HEK293T (cell line): ENCODE data around the gene AQP9.
"Not testable (repeated sequence)": the region's sequence is repeated elsewhere in the genome, so short reads cannot be mapped to it uniquely, and the experiment has no call there.

Experiments
- CTCF ChIA-PET: fragments of 350-600 bp; formaldehyde crosslinking; extraction: SDS; loops from one replicate; lab custom pipeline; 2021; ENCODE audit warnings: antibody characterized with exemption, inconsistent platforms; lab: Yijun Ruan, JAX
- POLR2A ChIA-PET: fragments of 350-600 bp; formaldehyde crosslinking; extraction: SDS; loops from one replicate; lab custom pipeline; 2020; ENCODE audit warnings: antibody characterized with exemption, inconsistent platforms; lab: Yijun Ruan, JAX
- DNase-seq: peaks from one replicate; pipeline ENCODE4 v3.0.0; 2012; ENCODE audit warnings: mixed read lengths; ENCODE audit errors: extremely low spot score
- ARNT ChIP-seq: fragments of 450-650 bp; IDR thresholded peaks from 2 replicates; pipeline ENCODE4 v1.6.1; 2017; ENCODE audit warnings: mild to moderate bottlenecking
- BHLHE40 ChIP-seq: fragments of 450-650 bp; IDR thresholded peaks from 2 replicates; pipeline ENCODE4 v1.6.1; 2016; ENCODE audit warnings: mild to moderate bottlenecking, moderate library complexity, borderline replicate concordance
- CTBP1 ChIP-seq: fragments of 450-650 bp; IDR thresholded peaks from 2 replicates; pipeline ENCODE4 v1.6.1; 2016; ENCODE audit warnings: borderline replicate concordance
- ELF4 ChIP-seq: fragments of 450-650 bp; IDR thresholded peaks from 2 replicates; pipeline ENCODE4 v1.6.1; 2017; ENCODE audit warnings: antibody characterized with exemption
- FOXA1 ChIP-seq: fragments of 450-650 bp; IDR thresholded peaks from 2 replicates; pipeline ENCODE4 v1.6.1; 2016; ENCODE audit warnings: mild to moderate bottlenecking
- FOXK2 ChIP-seq: fragments of 450-650 bp; IDR thresholded peaks from 2 replicates; pipeline ENCODE4 v1.6.1; 2016; ENCODE audit warnings: mild to moderate bottlenecking
- FOXM1 ChIP-seq: fragments of 450-650 bp; IDR thresholded peaks from 2 replicates; pipeline ENCODE4 v1.6.1; 2017; ENCODE audit warnings: mild to moderate bottlenecking, borderline replicate concordance
- HDGF ChIP-seq: fragments of 450-650 bp; IDR thresholded peaks from 2 replicates; pipeline ENCODE4 v1.6.1; 2017; ENCODE audit warnings: antibody characterized with exemption, borderline replicate concordance
- L3MBTL2 ChIP-seq: fragments of 450-650 bp; conservative IDR thresholded peaks from 2 replicates; pipeline ENCODE4 v1.6.1; 2016; ENCODE audit warnings: mild to moderate bottlenecking
- LEF1 ChIP-seq: fragments of 450-650 bp; IDR thresholded peaks from 2 replicates; pipeline ENCODE4 v1.6.1; 2017; ENCODE audit warnings: mild to moderate bottlenecking, borderline replicate concordance
- NFRKB ChIP-seq: fragments of 450-650 bp; IDR thresholded peaks from 2 replicates; pipeline ENCODE4 v1.6.1; 2016; ENCODE audit warnings: mild to moderate bottlenecking, moderate library complexity
- PKNOX1 ChIP-seq: fragments of 450-650 bp; IDR thresholded peaks from 2 replicates; pipeline ENCODE4 v1.6.1; 2016
- SP1 ChIP-seq: fragments of 450-650 bp; IDR thresholded peaks from 2 replicates; pipeline ENCODE4 v1.6.1; 2017
- SUZ12 ChIP-seq: fragments of 450-650 bp; IDR thresholded peaks from 2 replicates; pipeline ENCODE4 v1.6.1; 2016; ENCODE audit warnings: mild to moderate bottlenecking
- TARDBP ChIP-seq: fragments of 450-650 bp; IDR thresholded peaks from 2 replicates; pipeline ENCODE4 v1.6.1; 2016
- ZNF384 ChIP-seq: fragments of 450-650 bp; IDR thresholded peaks from 2 replicates; pipeline ENCODE4 v1.6.1; 2016

The AQP9 gene

GRCh38 chr15:58110999-58111717 lies 27.0 kb upstream of the AQP9 start:
- ChIA-PET POLR2A (no interaction called here), CTCF (no interaction called here)
- DNase-seq = no peak
- no peak for TF ChIP-seq SP1
- no peak for TF ChIP-seq BHLHE40
- TF ChIP-seq PKNOX1 = no peak
- no peak for TF ChIP-seq FOXK2
- TF ChIP-seq TARDBP = no peak
- TF ChIP-seq HDGF = no peak
- TF ChIP-seq FOXM1 = no peak
- no peak for TF ChIP-seq LEF1
- TF ChIP-seq SUZ12 = no peak
- no peak for TF ChIP-seq ZNF384
- no peak for TF ChIP-seq NFRKB
- TF ChIP-seq ARNT = no peak
- no peak for TF ChIP-seq FOXA1
- no peak for TF ChIP-seq CTBP1
- TF ChIP-seq ELF4 = no peak
- no peak for TF ChIP-seq L3MBTL2

GRCh38 chr15:58111718-58112104 lies 26.5 kb upstream of the AQP9 start:
- DNase-seq = no peak
- ChIA-PET CTCF (no interaction called here), POLR2A (no interaction called here)
- TF ChIP-seq ELF4 (no peak), ZNF384 (no peak), HDGF (no peak)

DNA sequence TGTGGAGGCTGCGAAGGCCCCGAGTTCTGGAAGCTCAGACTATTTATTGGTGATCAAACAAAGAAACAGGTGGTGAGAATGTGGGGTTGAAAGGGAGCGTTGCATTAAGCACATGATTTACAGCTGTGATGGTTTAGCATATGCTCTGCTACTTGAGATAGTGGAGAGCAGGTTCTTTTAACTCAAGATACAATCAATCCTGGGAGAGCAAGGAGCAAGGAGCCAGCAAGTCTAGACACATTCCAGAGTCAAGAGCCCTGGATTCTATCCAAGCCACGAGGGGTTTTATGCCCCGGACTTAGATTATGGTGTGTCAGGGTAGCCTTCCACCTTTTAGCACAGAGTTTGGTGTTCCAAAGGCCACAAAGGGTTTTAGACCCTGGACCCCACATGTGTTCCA lies 24.8 kb upstream of the AQP9 start:
- POLR2A ChIA-PET, CTCF ChIA-PET, DNase-seq: not testable (repeated sequence)

- CTCF ChIA-PET = no interaction called here
- TF ChIP-seq FOXA1 (no peak), FOXM1 (no peak), HDGF (no peak), ARNT (no peak), SP1 (no peak), BHLHE40 (no peak), TARDBP (no peak), NFRKB (no peak), FOXK2 (no peak), SUZ12 (no peak), ZNF384 (no peak), L3MBTL2 (no peak), CTBP1 (no peak), PKNOX1 (no peak), ELF4 (no peak), LEF1 (no peak)
- DNase-seq = no peak
- POLR2A ChIA-PET = no interaction called here
Measured at GRCh38 chr15:58114388-58114787, 23.8 kb upstream of the AQP9 start.

DNA sequence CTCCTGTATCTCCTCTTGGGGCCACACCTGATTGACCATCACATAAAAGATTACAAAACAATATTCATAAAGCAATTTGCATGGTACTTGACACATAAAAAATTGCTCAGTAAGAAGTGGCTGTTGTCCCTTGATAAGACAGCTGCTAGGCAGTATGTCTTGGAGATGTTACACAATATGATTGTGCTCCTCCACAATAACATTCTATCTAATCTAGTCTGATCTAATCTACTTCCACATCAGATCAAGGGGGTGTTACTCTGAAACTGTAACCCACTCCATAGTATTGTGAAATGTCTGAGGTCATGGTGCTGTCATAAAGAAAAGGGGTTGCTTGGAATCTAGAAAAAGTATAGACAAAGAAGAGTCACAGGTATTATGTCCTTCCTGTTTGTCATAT lies 23.4 kb upstream of the AQP9 start:
- TF ChIP-seq ARNT = no peak
- no peak for TF ChIP-seq FOXA1
- TF ChIP-seq ELF4 = no peak
- no peak for TF ChIP-seq TARDBP
- TF ChIP-seq LEF1 = no peak
- no peak for TF ChIP-seq L3MBTL2
- TF ChIP-seq SP1 = no peak
- no peak for TF ChIP-seq ZNF384
- TF ChIP-seq SUZ12 = no peak
- no peak for TF ChIP-seq PKNOX1
- no peak for TF ChIP-seq FOXM1
- no peak for TF ChIP-seq CTBP1
- POLR2A ChIA-PET = no interaction called here
- no peak for DNase-seq
- CTCF ChIA-PET = no interaction called here

DNA sequence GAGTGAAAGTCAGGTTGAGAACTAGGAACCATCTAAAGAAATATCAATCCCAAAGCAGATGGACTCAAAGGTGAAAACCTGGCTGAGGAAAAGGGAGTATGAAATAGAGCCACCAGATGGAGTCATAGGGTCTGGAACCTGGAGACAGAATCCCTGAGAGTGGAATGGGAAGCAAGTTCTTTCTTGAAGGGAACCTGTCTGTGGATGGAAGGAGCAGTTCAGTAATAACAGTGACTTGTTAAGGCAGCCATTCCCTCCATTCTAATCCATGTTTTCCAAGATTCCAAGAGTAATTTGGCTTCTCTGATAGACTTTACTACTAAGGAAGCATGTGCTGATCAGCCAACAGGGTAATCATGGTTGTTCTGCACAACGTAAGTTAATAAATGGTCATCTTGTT lies 22.5 kb upstream of the AQP9 start:
- peak; percentile 17 for DNase-seq
- POLR2A ChIA-PET = no interaction called here
- no peak for TF ChIP-seq TARDBP
- no peak for TF ChIP-seq LEF1
- TF ChIP-seq FOXK2 = no peak
- no peak for TF ChIP-seq L3MBTL2
- no peak for TF ChIP-seq SUZ12
- no peak for TF ChIP-seq NFRKB
- no peak for TF ChIP-seq ARNT
- TF ChIP-seq ELF4 = no peak
- no peak for TF ChIP-seq BHLHE40
- no peak for TF ChIP-seq FOXM1
- TF ChIP-seq FOXA1 = no peak
- no peak for TF ChIP-seq SP1
- no peak for TF ChIP-seq HDGF
- no peak for TF ChIP-seq PKNOX1
- no peak for TF ChIP-seq CTBP1
- TF ChIP-seq ZNF384 = no peak
- CTCF ChIA-PET = no interaction called here
